GM12891 (cell line): ENCODE results near the gene HBEGF.

Source experiments
- DNase-seq: peaks from one replicate; pipeline ENCODE4 v3.0.0; 2011; ENCODE audit warnings: low spot score; ENCODE audit not compliant: insufficient read length
- FAIRE-seq: peaks from 2 replicates; lab custom pipeline; 2011; peaks lifted over from hg19 to GRCh38; lab: Jason Lieb, UNC
- PAX5 ChIP-seq: IDR thresholded peaks from 2 replicates; pipeline ENCODE4 v1.6.1; 2011; ENCODE audit warnings: low read length, moderate library complexity, mild to moderate bottlenecking; ENCODE audit not compliant: insufficient read depth, severe bottlenecking
- POLR2A ChIP-seq: IDR thresholded peaks from 2 replicates; pipeline ENCODE4 v1.6.1; 2011; ENCODE audit warnings: low read depth, low read length, control low read depth
- POLR2AphosphoS5 ChIP-seq: IDR thresholded peaks from 2 replicates; pipeline ENCODE4 v1.6.1; 2011; ENCODE audit warnings: low read depth, low read length, control low read depth
- POU2F2 ChIP-seq: IDR thresholded peaks from 2 replicates; pipeline ENCODE4 v1.6.1; 2011; ENCODE audit warnings: low read depth, mild to moderate bottlenecking, control low read depth, low read length, moderate library complexity
- SPI1 ChIP-seq: IDR thresholded peaks from 2 replicates; pipeline ENCODE4 v1.6.1; 2011; ENCODE audit warnings: low read depth, low read length, control low read depth
- TAF1 ChIP-seq: IDR thresholded peaks from 2 replicates; pipeline ENCODE4 v1.6.1; 2011; ENCODE audit warnings: low read depth, low read length, control low read depth

Gene HBEGF

DNA sequence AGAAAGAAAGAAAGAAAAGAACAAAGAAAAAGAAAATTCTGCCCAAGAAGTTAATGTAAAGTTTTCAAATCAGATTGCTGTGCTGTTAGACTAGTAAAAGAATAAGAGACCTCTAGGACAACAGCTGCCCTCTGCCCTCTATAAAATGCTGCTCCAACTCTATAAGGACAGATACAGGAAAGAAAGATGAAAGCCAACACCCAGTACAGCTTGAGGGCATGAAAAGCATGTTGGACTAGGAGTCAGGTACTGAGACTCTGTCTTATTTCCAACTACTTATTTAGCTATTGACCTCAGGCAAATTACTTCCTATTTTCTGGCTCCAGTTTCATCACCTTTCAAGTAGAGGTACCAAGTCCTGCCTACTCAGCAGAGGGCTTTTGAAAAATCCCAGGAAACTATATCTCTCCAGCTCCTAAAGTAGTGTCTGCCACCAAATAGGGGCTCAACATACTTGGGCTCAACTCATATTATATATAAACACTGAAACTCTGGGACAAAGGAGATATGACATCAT lies 5.7 kb downstream of the HBEGF start:
- FAIRE-seq (no peak), DNase-seq (no peak)
- no peak for TF ChIP-seq POLR2AphosphoS5
- no peak for TF ChIP-seq TAF1
- TF ChIP-seq SPI1 = no peak
- no peak for TF ChIP-seq POLR2A
- no peak for TF ChIP-seq POU2F2
- TF ChIP-seq PAX5 = no peak

DNA sequence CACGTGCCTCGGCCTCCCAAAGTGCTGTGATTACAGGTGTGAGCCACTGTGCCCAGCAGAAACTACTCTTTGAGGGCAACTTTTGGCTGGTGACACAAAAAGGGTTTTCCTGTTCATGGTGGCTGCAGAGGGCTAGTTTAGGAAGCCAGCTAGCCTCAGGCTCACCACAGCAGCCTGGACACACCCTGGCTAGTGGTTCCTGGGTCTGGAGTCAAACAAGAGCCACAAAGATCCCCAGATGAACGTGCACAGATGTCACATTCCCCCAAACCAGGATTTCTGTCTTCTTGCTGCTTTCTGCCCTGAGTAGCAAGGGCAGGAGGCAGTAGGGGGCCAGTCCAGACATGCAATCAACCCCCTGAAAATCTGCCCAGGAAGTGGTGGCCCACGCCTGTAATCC lies 6.8 kb downstream of the HBEGF start:
- no peak for FAIRE-seq
- DNase-seq = no peak
- TF ChIP-seq POLR2A (no peak), SPI1 (no peak), TAF1 (no peak), POU2F2 (no peak), PAX5 (no peak), POLR2AphosphoS5 (no peak)

DNA sequence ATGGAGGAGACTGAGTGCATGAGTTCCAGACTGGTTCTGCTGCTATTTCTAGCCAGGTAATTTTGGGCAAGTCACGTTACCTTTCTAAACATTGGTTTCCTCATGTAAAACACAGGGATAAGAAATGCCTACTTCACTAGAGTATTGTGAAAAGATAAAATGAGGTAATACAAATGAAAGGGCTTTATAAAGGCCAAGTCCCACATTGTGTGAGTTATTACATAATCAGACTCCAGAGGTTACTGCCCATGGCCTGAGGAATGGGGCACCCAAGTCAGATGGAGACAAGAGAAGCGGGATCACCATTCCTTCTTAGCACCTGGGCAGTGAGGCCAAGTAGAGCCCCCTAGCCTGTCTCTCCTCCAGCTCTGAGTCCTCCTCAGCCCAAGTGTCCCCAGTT lies 7.5 kb downstream of the HBEGF start:
- FAIRE-seq (no peak), DNase-seq (no peak)
- TF ChIP-seq SPI1 = no peak
- no peak for TF ChIP-seq PAX5
- no peak for TF ChIP-seq POLR2AphosphoS5
- TF ChIP-seq TAF1 = no peak
- no peak for TF ChIP-seq POLR2A
- no peak for TF ChIP-seq POU2F2

- TF ChIP-seq TAF1 (no peak), POLR2AphosphoS5 (no peak), POU2F2 (no peak), SPI1 (no peak), PAX5 (no peak), POLR2A (no peak)
- FAIRE-seq (no peak), DNase-seq (no peak)
Observed at GRCh38 chr5:140338336-140338735, 8.1 kb downstream of the HBEGF start.

- DNase-seq = no peak
- no peak for FAIRE-seq
- TF ChIP-seq SPI1 = no peak
- TF ChIP-seq TAF1 = no peak
- TF ChIP-seq POU2F2 = no peak
- no peak for TF ChIP-seq PAX5
- no peak for TF ChIP-seq POLR2AphosphoS5
- no peak for TF ChIP-seq POLR2A
Observed at GRCh38 chr5:140337880-140338279, 8.5 kb downstream of the HBEGF start.

- TF ChIP-seq PAX5 = no peak
- TF ChIP-seq POLR2A = no peak
- TF ChIP-seq TAF1 = no peak
- TF ChIP-seq POU2F2 = no peak
- TF ChIP-seq POLR2AphosphoS5 = no peak
- TF ChIP-seq SPI1 = no peak
- FAIRE-seq = no peak
- no peak for DNase-seq
Observed at GRCh38 chr5:140336388-140336787, 10.0 kb downstream of the HBEGF start.

DNA sequence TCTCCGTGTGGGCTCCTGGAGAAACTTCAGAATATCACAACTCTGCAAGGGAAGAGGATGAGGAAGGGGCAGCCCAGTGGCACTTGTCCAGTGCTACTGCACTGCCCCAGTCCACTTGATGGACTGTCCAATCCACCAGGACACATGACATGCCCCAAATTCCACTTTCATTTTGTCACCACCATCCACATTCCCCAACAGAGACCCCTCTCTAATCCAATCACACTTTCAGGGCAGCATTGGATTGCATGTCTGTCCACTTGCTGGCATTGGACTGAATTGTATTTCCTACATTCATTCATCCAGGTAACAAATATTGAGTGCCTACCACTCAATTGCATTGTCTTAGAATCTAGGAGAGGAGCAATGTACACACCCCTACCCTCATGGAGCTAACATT lies 14.8 kb downstream of the HBEGF start:
- DNase-seq (no peak), FAIRE-seq (no peak)
- TF ChIP-seq SPI1 = no peak
- no peak for TF ChIP-seq POLR2AphosphoS5
- TF ChIP-seq TAF1 = no peak
- TF ChIP-seq POU2F2 = no peak
- no peak for TF ChIP-seq POLR2A
- TF ChIP-seq PAX5 = no peak

DNA sequence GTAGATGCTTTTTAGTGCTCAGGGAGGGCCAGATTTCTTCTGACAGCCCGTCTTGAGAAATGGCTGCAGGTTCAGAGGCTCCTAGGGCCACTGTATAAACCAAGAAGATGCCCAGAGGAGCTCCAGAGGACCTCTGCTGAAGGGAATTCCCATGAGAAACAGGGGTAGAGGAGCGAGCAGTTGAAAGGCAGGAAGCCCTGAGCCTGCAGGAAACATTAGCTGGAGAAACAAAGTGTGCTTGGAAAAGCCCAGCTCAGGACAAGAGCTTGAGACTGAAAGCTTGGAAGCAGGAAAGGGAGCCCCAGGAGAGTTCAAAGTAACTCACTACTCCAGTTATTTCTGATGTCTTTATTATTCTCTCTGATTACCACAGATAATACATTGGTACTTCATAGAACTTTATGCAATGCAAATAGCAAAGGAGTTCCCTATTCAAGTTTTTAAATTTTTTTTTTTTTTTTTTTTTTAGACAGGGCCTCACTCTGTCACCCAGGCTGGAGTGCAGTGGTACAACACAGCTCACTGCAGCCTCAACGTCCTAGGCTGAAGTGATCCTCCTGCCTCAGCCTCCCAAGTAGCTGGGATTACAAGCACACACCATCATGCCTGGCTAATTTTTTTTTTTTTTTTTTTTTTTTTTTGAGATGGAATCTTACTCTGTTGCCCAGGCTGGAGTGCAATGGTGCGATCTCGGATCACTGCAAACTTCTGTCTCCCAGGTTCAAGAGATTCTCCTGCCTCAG lies 16.5 kb downstream of the HBEGF start:
- no peak for DNase-seq
- no peak for FAIRE-seq
- TF ChIP-seq TAF1 (no peak), POU2F2 (no peak), SPI1 (no peak), POLR2A (no peak)

GRCh38 chr5:140328036-140328764 lies 18.2 kb downstream of the HBEGF start:
- FAIRE-seq (no peak), DNase-seq (no peak)
- no peak for TF ChIP-seq TAF1
- TF ChIP-seq POLR2A = no peak
- no peak for TF ChIP-seq POU2F2
- TF ChIP-seq SPI1 = no peak
- TF ChIP-seq PAX5 = no peak
- no peak for TF ChIP-seq POLR2AphosphoS5

- FAIRE-seq = no peak
- DNase-seq = no peak
- TF ChIP-seq POU2F2 (no peak), TAF1 (no peak), SPI1 (no peak), POLR2A (no peak), POLR2AphosphoS5 (no peak), PAX5 (no peak)
Observed at GRCh38 chr5:140327589-140327988, 18.8 kb downstream of the HBEGF start.
